AG04449 (cell line): Measurements from ENCODE around the gene LRRC49.

Experiments
- CTCF ChIA-PET: fragments of 350-600 bp; formaldehyde crosslinking; extraction: SDS; loops from one replicate; lab custom pipeline; 2021; ENCODE audit warnings: antibody characterized with exemption; lab: Yijun Ruan, JAX
- POLR2A ChIA-PET: fragments of 400-600, 350-600 bp; formaldehyde crosslinking; extraction: SDS; loops from one replicate; lab custom pipeline; 2020; ENCODE audit warnings: antibody characterized with exemption, inconsistent platforms; lab: Yijun Ruan, JAX
- DNase-seq: peaks from one replicate; pipeline ENCODE4 v3.0.0-alpha.2; 2010; ENCODE audit warnings: low read depth, low spot score
- H3K4me3 ChIP-seq: 2 replicates; pipeline ENCODE4 v1.5.1; 2011; ENCODE audit warnings: low read depth, mild to moderate bottlenecking, control low read depth, low read length
- TF ChIP-seq, protein P1 (sequence below): IDR thresholded peaks from one replicate; pipeline ENCODE4 v1.5.1; 2011; ENCODE audit warnings: mild to moderate bottlenecking, moderate library complexity, low read length, control low read depth, inconsistent platforms; ENCODE audit not compliant: insufficient read depth; ENCODE audit errors: missing control alignments

LRRC49 gene

DNA sequence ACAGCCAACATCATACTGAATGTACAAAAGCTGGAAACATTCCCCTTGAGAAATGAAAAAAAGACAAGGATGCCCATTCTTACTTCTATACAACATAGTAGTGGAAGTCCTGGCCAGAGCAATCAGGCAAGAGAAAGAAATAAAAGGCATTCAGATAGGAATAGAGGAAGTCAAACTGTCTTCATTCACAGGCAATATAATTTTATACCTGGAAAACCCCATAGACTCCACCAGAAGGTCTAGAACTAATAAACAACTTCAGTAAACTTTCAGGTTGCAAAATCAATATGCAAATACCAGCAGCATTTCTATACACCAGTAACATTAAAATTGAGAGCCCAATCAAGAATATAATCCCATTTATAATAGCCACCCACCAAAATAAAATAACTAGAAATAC, 195.5 kb downstream of the LRRC49 start:
- ChIA-PET POLR2A (no interaction called here), CTCF (no interaction called here)
- no peak overlapping the region for H3K4me3 ChIP-seq
- no peak for DNase-seq
- TF ChIP-seq, protein P1, sequence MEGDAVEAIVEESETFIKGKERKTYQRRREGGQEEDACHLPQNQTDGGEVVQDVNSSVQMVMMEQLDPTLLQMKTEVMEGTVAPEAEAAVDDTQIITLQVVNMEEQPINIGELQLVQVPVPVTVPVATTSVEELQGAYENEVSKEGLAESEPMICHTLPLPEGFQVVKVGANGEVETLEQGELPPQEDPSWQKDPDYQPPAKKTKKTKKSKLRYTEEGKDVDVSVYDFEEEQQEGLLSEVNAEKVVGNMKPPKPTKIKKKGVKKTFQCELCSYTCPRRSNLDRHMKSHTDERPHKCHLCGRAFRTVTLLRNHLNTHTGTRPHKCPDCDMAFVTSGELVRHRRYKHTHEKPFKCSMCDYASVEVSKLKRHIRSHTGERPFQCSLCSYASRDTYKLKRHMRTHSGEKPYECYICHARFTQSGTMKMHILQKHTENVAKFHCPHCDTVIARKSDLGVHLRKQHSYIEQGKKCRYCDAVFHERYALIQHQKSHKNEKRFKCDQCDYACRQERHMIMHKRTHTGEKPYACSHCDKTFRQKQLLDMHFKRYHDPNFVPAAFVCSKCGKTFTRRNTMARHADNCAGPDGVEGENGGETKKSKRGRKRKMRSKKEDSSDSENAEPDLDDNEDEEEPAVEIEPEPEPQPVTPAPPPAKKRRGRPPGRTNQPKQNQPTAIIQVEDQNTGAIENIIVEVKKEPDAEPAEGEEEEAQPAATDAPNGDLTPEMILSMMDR: no peak

DNA sequence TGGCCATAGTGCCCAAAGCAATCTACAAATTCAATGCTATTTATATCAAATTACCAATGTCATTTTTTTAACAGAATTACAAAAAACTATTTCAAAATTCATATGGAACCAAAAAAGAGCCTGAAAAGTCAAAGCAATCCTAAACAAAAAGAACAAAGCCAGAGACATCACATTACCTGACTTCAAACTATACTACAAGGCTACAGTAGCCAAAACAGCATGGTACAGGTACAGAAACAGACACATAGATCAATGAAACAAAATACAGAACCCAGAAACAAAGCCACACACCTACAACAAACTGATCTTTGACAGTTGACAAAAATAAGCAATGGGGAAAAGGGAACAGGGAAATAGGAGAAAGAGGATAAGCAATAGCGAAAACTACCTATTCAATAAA, 196.1 kb downstream of the LRRC49 start:
- CTCF ChIA-PET: interaction anchor here (1.5 kb wide), 1 partner anchor 15 kb away, joined by 4 read pairs; no protein-coding TSS in a partner anchor
- TF ChIP-seq, protein P1: no peak
- POLR2A ChIA-PET: no interaction called here
- DNase-seq: no peak
- no peak overlapping the region for H3K4me3 ChIP-seq

DNA sequence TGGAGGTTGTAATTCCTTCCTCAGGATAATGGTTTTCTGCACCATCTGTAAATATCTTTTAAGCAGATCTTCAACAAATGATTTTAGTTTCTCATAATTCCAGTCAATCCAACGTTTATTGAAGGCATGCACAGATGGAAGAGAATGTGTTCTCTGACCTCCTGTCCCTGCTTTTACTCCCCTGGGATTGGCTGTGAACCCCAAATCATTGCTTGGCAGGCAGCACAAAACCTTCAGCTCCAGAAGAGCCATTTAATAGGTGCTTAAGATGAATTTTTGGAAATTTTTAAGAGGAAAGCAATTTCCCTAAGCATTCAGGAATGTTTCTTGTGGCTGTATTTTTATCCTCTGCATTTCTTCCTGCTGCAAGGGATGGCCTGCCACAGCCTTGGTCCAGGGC, 197.2 kb downstream of the LRRC49 start:
- CTCF ChIA-PET: interaction anchor here (1.5 kb wide), 1 partner anchor 14 kb away, joined by 4 read pairs; no protein-coding TSS in a partner anchor
- no peak overlapping the region for H3K4me3 ChIP-seq
- POLR2A ChIA-PET: no interaction called here
- DNase-seq: peak; percentile 47
- TF ChIP-seq, protein P1: no peak

DNA sequence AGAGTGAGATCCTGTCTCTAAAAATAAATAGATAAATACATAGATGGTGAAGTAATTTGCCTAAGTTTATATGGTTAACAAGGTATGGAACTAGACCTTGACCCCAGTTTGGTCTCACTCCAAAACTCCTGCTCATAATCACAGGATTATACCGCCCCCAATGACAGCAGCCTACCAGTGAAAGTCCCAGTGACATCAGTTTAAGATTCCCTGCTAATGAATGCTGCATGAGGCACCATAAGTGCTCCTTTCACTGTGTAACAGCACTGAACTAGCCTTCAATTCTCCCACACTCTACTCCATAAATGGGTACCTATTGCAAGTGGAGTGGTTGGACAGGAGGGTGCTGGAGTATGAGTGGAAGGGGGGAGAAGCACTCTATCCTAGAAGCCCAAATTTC, 199.0 kb downstream of the LRRC49 start:
- no peak for DNase-seq
- no peak overlapping the region for H3K4me3 ChIP-seq
- ChIA-PET CTCF (interaction anchor here (1.0 to 1.8 kb wide), 3 partner anchors 12 to 349 kb away, joined by 3 to 4 read pairs (median 4); no protein-coding TSS in a partner anchor), POLR2A (no interaction called here)
- TF ChIP-seq, protein P1: no peak

DNA sequence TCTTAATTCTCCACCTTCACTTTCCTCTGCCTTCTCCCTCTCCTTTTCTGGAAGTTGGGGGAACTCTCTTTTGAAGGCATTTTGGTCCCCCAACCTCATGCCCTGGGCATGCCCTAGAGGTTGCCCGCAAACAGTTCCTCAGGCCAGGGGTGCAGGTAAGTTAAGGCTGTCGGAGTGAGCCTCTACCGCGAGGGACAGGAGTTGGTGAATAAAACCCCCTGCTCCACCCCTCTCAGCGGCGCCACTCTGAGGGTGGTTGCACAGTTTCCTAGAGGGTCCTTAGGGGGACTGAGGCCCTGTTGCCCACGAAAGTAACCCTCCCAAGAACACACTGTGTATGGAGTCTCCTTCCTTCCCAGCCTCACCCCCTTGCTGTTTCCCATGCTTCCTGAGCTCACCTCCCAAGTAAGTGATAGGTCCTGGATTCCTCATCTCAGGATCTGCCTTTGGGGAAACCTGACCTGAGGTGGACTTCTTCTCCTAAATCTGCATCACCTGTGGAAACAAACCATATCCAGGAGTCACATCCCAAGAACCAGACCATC, 199.5 kb downstream of the LRRC49 start:
- TF ChIP-seq, protein P1: no peak

DNA sequence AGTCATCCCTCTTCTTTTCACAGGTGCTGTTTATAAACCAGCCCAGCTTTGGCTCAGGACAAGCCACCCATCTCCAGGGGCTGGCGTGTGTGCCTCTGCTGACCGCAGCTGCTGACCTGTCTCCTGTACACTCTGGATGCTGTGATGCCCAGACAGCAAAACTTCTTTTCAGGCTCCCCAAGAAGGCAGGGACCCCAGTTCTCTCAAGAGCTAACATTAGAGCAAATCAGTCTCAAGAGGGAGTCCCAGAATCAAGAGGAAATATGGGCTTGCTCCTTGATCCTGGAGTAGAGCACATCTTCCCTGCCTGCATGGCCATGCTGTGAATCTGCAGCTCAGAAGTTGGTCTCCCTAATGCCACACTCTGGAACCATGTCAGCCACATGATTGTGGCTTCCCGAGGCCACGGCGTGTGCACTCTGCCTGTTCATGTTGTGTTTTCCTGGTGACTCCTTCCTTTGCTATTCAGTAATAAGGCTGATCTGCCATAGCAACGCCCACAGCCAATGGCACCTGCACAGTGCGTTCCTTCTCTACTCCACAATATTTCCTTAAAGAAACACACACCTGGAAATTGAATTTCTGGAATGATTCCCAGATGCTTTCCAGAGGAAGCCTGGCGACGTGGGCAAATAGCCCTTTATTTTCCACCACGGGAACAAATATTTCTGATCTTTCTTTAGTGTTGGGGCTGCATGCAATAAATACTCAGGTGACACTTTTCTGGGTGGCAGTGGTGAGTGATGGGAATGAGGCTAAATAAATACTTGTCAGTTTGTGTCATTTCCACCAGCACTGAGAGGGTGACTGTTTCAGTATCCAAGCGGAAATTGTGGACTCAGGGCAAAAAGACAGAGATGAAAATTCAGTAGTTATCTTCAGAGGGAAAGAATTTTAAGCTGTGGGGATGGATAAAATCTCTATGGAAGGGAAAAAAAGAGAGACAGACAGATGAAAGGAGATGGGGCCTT, 200.7 kb downstream of the LRRC49 start:
- TF ChIP-seq, protein P1: no peak
- CTCF ChIA-PET: interaction anchor here (0.6 to 1.8 kb wide), 7 partner anchors 11 to 347 kb away, joined by 3 to 5 read pairs (median 4); no protein-coding TSS in a partner anchor
- DNase-seq: no peak
- POLR2A ChIA-PET: no interaction called here
- no peak overlapping the region for H3K4me3 ChIP-seq

More for the DNA sequence above, 199.5 kb downstream of the LRRC49 start:
- CTCF ChIA-PET: interaction anchor here (1.0 to 1.8 kb wide), 6 partner anchors 12 to 348 kb away, joined by 3 to 5 read pairs (median 4); no protein-coding TSS in a partner anchor
- POLR2A ChIA-PET: no interaction called here
- no peak overlapping the region for H3K4me3 ChIP-seq
- no peak for DNase-seq
